GM12892 (cell line): ENCODE results near the gene RNF32.

Source experiments
- DNase-seq: peaks from one replicate; pipeline ENCODE4 v3.0.0; 2011; ENCODE audit not compliant: insufficient read length
- FAIRE-seq: peaks from 2 replicates; lab custom pipeline; 2011; peaks lifted over from hg19 to GRCh38; lab: Jason Lieb, UNC
- POLR2A ChIP-seq: IDR thresholded peaks from 2 replicates; pipeline ENCODE4 v1.6.1; 2011; ENCODE audit warnings: low read depth, low read length, control low read depth
- POLR2AphosphoS5 ChIP-seq: IDR thresholded peaks from 2 replicates; pipeline ENCODE4 v1.6.1; 2011; ENCODE audit warnings: low read depth, low read length, control low read depth
- TAF1 ChIP-seq: IDR thresholded peaks from 2 replicates; pipeline ENCODE4 v1.6.1; 2011; ENCODE audit warnings: low read depth, mild to moderate bottlenecking, control low read depth, low read length, borderline replicate concordance

The RNF32 gene

DNA sequence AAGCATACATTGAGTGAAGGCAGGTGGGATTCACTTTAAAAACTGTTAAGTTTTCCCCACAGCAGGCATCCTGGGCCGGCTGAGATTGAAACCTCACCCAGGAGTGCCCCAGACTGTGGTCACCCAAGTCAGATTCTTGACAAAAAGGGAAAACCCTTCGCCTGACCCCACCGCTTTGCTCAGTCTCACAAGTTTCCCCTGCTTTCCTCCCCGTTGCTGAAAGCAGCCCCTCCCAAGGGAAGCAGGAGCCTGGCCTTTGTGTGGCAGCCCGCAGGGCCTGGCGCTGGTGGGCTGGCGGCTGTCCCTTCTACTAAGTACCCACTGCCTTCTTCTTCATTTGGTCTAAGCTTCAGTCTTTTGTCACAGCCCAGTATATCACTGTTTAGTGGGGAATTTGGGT, 16.0 kb downstream of the RNF32 start:
- TF ChIP-seq TAF1 (no peak), POLR2AphosphoS5 (no peak), POLR2A (no peak)
- FAIRE-seq (peak; percentile 53), DNase-seq (no peak)

DNA sequence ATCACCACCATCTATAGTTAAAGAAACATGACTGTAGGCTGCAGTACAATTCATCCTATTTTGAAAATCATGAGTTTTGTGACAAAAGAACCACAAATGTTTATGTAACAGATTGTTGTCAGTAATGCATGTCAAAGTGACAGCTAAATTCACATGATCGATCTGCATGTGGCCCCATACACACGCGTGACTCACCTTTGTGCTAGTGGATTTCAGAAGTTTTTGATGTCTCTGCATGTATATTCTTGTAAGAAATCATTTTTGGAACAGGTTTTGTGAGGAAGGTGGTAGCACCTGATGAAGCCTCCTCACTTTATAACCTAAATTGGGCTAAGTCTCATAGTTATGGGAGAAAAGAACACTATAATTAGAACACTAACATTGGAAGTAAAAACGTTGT, 17.1 kb downstream of the RNF32 start:
- DNase-seq (no peak), FAIRE-seq (no peak)
- TF ChIP-seq POLR2A = no peak
- TF ChIP-seq POLR2AphosphoS5 = no peak
- no peak for TF ChIP-seq TAF1

GRCh38 chr7:156659203-156659602, 18.6 kb downstream of the RNF32 start:
- DNase-seq (no peak), FAIRE-seq (no peak)
- TF ChIP-seq POLR2AphosphoS5 = no peak
- TF ChIP-seq POLR2A = no peak
- no peak for TF ChIP-seq TAF1

GRCh38 chr7:156659961-156660360, 19.4 kb downstream of the RNF32 start:
- TF ChIP-seq POLR2AphosphoS5 (no peak), TAF1 (no peak), POLR2A (no peak)
- FAIRE-seq (no peak), DNase-seq (no peak)

DNA sequence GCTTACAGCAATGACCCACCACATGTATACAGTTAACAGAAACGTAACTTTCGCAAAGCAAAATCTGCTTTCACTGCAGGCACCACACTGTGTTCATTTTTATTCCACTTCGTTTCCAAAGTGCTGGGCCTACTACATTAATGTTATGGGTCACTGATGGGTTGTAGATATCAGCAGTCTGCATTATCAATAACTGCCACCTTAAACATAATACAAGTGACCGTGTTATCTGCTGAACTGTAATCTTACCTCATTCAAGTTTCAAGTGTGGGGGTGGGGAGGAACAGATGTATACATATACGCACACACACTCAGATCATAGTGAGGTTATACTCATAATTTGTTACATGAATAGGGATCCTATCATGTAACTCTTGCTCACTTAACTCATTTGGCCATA, 21.1 kb downstream of the RNF32 start:
- no peak for DNase-seq
- TF ChIP-seq POLR2AphosphoS5 (no peak), POLR2A (no peak), TAF1 (no peak)
- FAIRE-seq = no peak

DNA sequence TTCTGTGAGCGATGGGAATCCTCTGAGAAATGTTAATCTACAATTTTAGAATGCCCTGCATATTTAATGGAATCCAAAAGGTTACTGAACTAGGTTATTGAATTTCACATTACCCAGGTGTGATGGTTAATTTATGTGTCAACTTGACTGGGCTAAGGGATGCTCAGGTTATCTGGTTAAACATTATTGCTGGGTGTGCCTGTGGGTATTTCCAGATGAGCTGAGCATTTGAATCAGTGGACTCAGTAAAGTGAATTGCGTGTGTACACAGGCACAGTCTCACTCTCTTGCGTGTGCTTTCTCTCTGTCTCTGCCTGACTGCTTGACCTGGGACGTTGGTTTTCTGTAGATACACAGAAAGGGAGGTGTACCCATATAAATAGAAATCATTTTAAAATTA, 21.7 kb downstream of the RNF32 start:
- DNase-seq (no peak), FAIRE-seq (no peak)
- TF ChIP-seq TAF1 = no peak
- TF ChIP-seq POLR2A = no peak
- TF ChIP-seq POLR2AphosphoS5 = no peak

DNA sequence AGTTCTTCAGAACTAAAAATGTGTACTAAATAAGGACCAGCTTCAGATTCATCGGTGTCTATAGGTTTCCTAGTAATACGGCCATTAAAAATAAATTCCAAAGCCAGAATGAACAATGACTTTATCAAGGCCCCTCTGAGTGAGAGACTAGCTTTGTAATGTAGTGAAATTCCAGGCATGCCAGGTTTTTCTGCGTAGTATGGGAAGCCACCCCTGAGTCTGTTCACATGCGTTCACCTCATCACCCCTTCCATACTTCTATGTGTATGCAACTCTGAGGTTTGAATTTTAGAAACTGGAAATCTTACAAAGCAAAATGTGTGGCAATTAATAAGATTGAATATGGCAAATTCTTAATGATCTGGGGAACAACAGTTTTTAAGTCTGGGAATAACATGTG, 24.5 kb downstream of the RNF32 start:
- FAIRE-seq (no peak), DNase-seq (no peak)
- TF ChIP-seq POLR2AphosphoS5 (no peak), POLR2A (no peak), TAF1 (no peak)

DNA sequence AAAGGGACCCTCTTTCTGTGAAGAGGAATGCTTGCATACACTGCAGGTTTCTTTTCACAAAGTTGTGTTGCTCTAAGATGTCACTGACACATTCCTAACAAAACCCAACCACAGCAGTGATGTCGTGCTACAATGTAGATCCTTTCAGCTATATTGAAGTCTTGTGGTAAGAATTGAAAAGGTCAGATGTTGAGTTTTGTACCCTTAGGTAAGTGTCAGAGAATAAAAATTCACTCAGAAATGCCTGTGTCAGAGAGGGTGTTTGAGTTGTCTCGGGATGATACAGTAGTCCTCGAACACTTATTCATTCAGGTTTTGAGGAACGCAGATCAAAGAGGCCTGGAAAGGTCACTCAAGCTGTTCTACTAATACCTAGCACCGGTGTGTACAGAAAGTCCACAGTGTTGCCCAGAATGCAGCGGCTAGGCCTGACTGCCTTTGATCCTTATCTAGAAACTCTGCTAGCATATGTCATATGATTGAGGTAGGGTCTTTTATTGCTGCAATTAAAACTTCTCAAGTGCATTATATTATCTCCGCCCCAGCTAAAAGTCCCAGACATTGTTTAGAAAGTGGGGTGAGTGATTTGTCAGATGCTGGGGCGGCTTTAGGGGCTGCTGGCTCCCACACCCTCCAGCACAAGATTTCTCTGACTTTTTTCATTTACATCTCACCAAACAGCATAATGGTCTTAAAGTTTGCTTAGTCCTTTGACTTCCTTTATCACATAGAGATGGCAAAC, 26.0 kb downstream of the RNF32 start:
- FAIRE-seq = no peak
- TF ChIP-seq POLR2A = no peak
- TF ChIP-seq POLR2AphosphoS5 = no peak
- no peak for TF ChIP-seq TAF1
- no peak for DNase-seq

GRCh38 chr7:156667110-156667426, 26.5 kb downstream of the RNF32 start:
- FAIRE-seq (no peak), DNase-seq (no peak)
- TF ChIP-seq POLR2A = no peak
- TF ChIP-seq POLR2AphosphoS5 = no peak
- TF ChIP-seq TAF1 = no peak

GRCh38 chr7:156668130-156668741, 27.7 kb downstream of the RNF32 start:
- no peak for FAIRE-seq
- DNase-seq = no peak
- no peak for TF ChIP-seq POLR2AphosphoS5
- no peak for TF ChIP-seq TAF1
- no peak for TF ChIP-seq POLR2A

- FAIRE-seq (no peak), DNase-seq (no peak)
- TF ChIP-seq POLR2AphosphoS5 (no peak), POLR2A (no peak), TAF1 (no peak)
These were observed 28.7 kb downstream of the RNF32 start for GRCh38 chr7:156669035-156669828.
